NB4 (cell line): ENCODE measurements around the gene FKBP7.

Experiments
- DNase-seq: peaks from one replicate; pipeline ENCODE4 v3.0.0; 2010; ENCODE audit warnings: low read depth
- H3K4me3 ChIP-seq: one replicate; pipeline ENCODE4 v1.5.1; 2011; ENCODE audit warnings: mild to moderate bottlenecking, low read depth, low read length, moderate library complexity
- CTCF ChIP-seq: IDR thresholded peaks from one replicate; pipeline ENCODE4 v1.5.1; 2012; ENCODE audit warnings: low read depth, low read length
- MAX ChIP-seq: IDR thresholded peaks from 2 replicates; pipeline ENCODE4 v1.6.1; 2011; ENCODE audit warnings: low read depth, low read length
- MYC ChIP-seq: IDR thresholded peaks from 2 replicates; pipeline ENCODE4 v1.6.1; 2011; ENCODE audit warnings: low read depth, low read length
- POLR2A ChIP-seq: IDR thresholded peaks from 2 replicates; pipeline ENCODE4 v1.6.1; 2011; ENCODE audit warnings: mild to moderate bottlenecking; ENCODE audit not compliant: insufficient read length; ENCODE audit errors: extremely low read depth

FKBP7 gene

GRCh38 chr2:178502751-178503150 is 24.4 kb upstream of the FKBP7 start:
- no peak for DNase-seq
- H3K4me3 ChIP-seq = no peak overlapping the region
- TF ChIP-seq MYC (no peak), POLR2A (no peak), CTCF (no peak)

- DNase-seq = no peak
- TF ChIP-seq MYC (no peak), MAX (no peak), CTCF (no peak), POLR2A (no peak)
- H3K4me3 ChIP-seq = no peak overlapping the region
These were observed 21.2 kb upstream of the FKBP7 start for GRCh38 chr2:178499640-178500039.

- H3K4me3 ChIP-seq = no peak overlapping the region
- TF ChIP-seq CTCF (no peak), MYC (no peak), POLR2A (no peak), MAX (no peak)
- no peak for DNase-seq
These were observed 19.7 kb upstream of the FKBP7 start for GRCh38 chr2:178498137-178498536.

- H3K4me3 ChIP-seq = no peak overlapping the region
- DNase-seq = no peak
- TF ChIP-seq MYC (no peak), MAX (no peak), POLR2A (no peak)
These were observed 17.6 kb upstream of the FKBP7 start for GRCh38 chr2:178496049-178496448.

GRCh38 chr2:178491612-178492011 is 13.2 kb upstream of the FKBP7 start:
- no peak for TF ChIP-seq MYC
- no peak for TF ChIP-seq CTCF
- TF ChIP-seq POLR2A = no peak
- TF ChIP-seq MAX = no peak
- H3K4me3 ChIP-seq = no peak overlapping the region
- DNase-seq = no peak

- no peak overlapping the region for H3K4me3 ChIP-seq
- TF ChIP-seq POLR2A (no peak), MAX (no peak), CTCF (no peak), MYC (no peak)
These were observed 7.0 kb upstream of the FKBP7 start for GRCh38 chr2:178485356-178485755.

More at GRCh38 chr2:178485356-178485755, 7.0 kb upstream of the FKBP7 start:
- no peak for DNase-seq
